GM18511 (cell line): Measurements from ENCODE around the gene APOM.

ENCODE experiments used
- ATAC-seq: cut with Tn5 transposase; IDR thresholded peaks from one replicate; pipeline ENCODE4 v1.9.1; 2021; ENCODE audit warnings: mild to moderate bottlenecking, moderate library complexity; ENCODE audit not compliant: unreplicated experiment

APOM gene

DNA sequence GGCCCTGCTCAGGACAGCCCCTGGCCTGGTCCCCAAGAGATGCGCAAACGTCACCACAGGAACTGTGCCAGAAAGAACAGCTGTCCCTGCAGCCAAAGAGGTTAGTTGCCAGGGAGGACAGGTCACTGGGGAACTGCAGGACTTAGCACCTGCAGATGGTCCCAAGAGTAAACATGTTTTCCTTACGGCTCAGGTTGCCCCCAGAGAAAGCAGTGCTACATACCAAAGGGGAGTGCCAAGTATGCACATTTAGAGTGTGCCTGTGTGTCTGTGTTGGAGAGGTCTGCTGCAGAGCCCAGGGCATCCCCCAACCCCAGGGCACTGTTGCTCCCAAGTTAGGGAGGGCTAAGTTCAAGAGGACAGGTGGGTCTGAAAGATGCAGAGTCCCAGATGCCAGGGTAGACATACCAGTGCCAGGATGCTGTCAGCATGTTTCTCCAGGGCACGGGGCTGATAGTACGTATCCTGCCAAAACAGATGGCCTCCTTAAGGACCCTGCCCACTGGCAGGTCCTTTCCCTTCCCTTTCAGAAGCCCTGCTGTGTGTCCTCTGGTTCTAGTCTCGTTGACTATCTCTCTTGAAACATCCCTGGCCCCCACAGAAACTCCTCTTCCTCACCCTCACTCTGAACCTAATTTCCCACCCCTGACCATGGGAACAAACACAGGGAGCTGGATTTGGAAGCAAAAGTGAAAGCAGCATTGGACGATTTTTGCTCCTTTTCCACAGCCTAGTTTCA lies 46.1 kb downstream of the APOM start:
- ATAC-seq = no peak

DNA sequence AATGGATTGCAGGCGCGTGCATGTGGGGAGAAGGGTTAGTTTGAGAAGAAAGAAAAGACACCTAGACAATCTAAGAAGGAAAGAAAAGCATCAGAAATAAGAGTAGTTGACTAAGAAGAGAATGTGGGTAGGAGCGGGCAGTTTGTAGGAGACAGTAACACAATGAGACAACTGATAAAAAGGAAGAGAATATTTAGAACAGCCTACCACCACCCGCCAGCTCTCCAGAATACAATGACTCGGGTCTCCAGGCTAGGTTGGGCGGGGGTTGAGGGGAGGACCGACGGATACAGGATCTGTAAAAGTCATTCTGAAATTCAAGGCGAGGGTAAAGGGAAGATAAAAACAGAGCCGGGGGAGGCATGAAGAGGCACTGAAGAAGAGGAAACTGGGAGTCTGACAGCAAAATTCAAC lies 46.7 kb downstream of the APOM start:
- no peak for ATAC-seq

DNA sequence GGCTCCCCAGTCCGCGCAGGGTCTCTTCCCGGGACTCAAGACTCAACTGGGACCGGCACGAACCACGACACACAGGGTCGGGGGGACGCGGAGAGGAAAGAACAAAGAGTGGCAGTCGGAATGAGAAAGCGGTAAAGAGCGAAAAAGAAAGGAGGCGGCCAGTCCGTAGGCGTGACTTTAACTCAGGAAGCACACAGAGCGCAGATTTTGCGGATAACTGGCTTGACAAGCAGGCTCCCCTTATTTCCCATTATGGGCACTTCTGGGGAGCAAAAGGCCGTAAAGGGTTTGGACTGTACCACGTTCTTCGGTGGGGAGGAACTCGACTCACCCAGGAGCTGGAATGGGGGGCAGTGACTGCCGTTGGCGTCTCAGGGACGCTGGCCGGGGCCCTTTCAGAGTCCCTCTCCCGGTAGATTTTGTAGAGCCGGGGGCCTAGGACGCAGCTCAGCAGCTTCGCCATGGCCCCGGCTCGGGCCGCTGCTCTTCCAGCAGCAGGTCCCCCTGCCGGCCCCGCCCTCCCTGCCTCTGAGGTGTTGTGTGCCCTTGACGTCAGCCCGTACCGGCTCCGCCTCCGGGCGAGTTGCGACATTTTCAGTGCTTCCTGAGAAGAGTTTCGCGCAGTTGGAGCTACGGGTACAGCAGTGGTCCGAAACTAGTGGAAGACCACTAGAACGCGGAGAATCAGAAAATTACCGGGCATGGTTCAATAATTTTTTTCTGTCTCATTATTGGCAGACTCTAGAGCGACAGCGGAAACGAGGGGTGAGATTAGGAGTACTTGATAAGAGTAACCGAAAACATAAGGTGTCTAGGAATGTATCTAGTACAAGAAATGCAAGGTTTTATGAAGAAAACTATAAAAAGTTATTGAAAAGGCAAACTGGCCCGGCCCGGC lies 47.4 kb downstream of the APOM start, which contains the start of gene ABHD16A:
Gene ABHD16A (minus strand): TSS at position 506 of the 898 bp plus-strand sequence. CDS start 43 bp downstream, at position 463.
- peak; percentile 89 for ATAC-seq

DNA sequence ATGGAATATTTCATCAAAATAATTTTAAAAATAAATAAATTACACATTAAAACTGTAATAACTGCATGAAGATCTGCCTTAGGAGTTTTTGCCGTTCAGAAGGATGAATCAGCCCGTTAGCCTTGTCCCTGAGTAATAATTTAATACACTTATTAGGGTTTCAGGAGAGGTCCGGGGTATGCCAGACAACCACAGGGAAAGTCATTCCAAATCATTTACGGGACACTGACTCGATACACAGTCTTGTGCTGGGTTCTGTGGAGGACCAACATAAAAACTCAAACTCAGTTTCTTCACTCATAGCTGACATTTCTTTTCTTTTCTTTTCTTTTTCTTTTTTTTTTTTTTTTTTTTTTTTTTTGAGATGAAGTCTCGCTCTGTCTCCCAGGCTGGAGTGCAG lies 50.2 kb downstream of the APOM start:
- ATAC-seq = no peak

DNA sequence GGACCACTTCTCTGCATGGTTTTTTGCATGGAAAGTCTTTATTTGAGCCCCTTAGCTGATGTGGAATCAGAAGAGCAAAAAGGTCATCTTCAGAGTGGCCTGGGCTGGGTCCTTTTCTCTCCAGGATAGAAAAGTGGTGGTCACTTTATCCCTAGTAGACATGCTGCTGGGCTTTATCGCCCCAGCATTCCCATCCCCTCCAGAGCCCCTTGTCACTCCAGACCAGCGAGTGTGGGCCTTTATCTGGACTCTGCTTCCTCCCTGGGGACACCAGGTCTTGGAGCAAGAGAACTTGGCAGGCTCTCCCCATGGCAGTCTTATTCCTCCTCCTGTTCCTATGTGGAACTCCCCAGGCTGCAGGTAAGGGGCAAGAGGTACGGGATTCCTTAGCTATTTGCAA lies 50.9 kb downstream of the APOM start, which contains the start of gene LY6G6F:
Gene LY6G6F (plus strand): TSS at position 268 of the 400 bp plus-strand sequence. CDS start 41 bp downstream, at position 309.
- no peak for ATAC-seq

DNA sequence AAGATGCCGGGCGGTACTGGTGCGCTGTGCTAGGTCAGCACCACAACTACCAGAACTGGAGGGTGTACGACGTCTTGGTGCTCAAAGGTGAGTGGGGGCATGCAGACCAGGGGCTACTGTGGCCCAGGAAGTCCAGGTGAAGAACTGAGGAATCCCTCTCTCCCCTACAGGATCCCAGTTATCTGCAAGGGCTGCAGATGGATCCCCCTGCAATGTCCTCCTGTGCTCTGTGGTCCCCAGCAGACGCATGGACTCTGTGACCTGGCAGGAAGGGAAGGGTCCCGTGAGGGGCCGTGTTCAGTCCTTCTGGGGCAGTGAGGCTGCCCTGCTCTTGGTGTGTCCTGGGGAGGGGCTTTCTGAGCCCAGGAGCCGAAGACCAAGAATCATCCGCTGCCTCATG lies 52.0 kb downstream of the APOM start:
- ATAC-seq = no peak
